Measurements from ENCODE around the gene AKR1C2.
A peak's percentile ranks its signal among the peaks of the same experiment; 100 is the strongest.
"Not testable (repeated sequence)": the region's sequence is repeated elsewhere in the genome, so short reads cannot be mapped to it uniquely, and the experiment has no call there.

AKR1C2 gene

GRCh38 chr10:5018134-5018533 is 14.5 kb upstream of the AKR1C2 start:
- no peak for DNase-seq (ENCODE audit: low read depth in 1 of 2, low spot score in 1 of 2)
- TF ChIP-seq JUND (IDR thresholded peaks at IDR 0.05; ENCODE audit: low read depth), result no peak
- in situ Hi-C loops (cut with HindIII; ENCODE audit: low pct_unique_long_range_greater_than_20kb, low sequenced_read_pairs), result no loop called here

- DNase-seq (ENCODE audit: low read depth in 1 of 2, low spot score in 1 of 2), result peak; percentile 25 to 53
Measured at GRCh38 chr10:5014936-5015335, 11.3 kb upstream of the AKR1C2 start.

GRCh38 chr10:5014200-5014910 is 10.7 kb upstream of the AKR1C2 start:
- DNase-seq (ENCODE audit: low read depth in 1 of 2, low spot score in 1 of 2); in situ Hi-C loops (cut with HindIII; ENCODE audit: low pct_unique_long_range_greater_than_20kb, low sequenced_read_pairs): not testable (repeated sequence)

More at GRCh38 chr10:5014936-5015335, 11.3 kb upstream of the AKR1C2 start:
- no peak for TF ChIP-seq JUND (IDR thresholded peaks at IDR 0.05; ENCODE audit: low read depth)
- in situ Hi-C loops (cut with HindIII; ENCODE audit: low pct_unique_long_range_greater_than_20kb, low sequenced_read_pairs), result no loop called here

- peak in 1 of 2 experiments; percentile 60 for DNase-seq (ENCODE audit: low read depth in 1 of 2, low spot score in 1 of 2)
- in situ Hi-C loops (cut with HindIII; ENCODE audit: low pct_unique_long_range_greater_than_20kb, low sequenced_read_pairs), result no loop called here
- TF ChIP-seq JUND (IDR thresholded peaks at IDR 0.05; ENCODE audit: low read depth), result no peak
Measured at GRCh38 chr10:5013385-5013784, 9.7 kb upstream of the AKR1C2 start.

GRCh38 chr10:5012595-5012994 is 8.9 kb upstream of the AKR1C2 start:
- DNase-seq (ENCODE audit: low read depth in 1 of 2, low spot score in 1 of 2), result no peak
- in situ Hi-C loops (cut with HindIII; ENCODE audit: low pct_unique_long_range_greater_than_20kb, low sequenced_read_pairs), result no loop called here

GRCh38 chr10:5011392-5011791 is 7.7 kb upstream of the AKR1C2 start:
- in situ Hi-C loops (cut with HindIII; ENCODE audit: low pct_unique_long_range_greater_than_20kb, low sequenced_read_pairs); DNase-seq (ENCODE audit: low read depth in 1 of 2, low spot score in 1 of 2): not testable (repeated sequence)

More at GRCh38 chr10:5012595-5012994, 8.9 kb upstream of the AKR1C2 start:
- TF ChIP-seq JUND (IDR thresholded peaks at IDR 0.05; ENCODE audit: low read depth), result no peak

GRCh38 chr10:5010043-5010442 is 6.4 kb upstream of the AKR1C2 start:
- in situ Hi-C loops (cut with HindIII; ENCODE audit: low pct_unique_long_range_greater_than_20kb, low sequenced_read_pairs), result not testable (repeated sequence)

GRCh38 chr10:5008857-5009548 is 5.3 kb upstream of the AKR1C2 start:
- in situ Hi-C loops (cut with HindIII; ENCODE audit: low pct_unique_long_range_greater_than_20kb, low sequenced_read_pairs), result not testable (repeated sequence)
- peak in 1 of 2 experiments; percentile 33 for DNase-seq (ENCODE audit: low read depth in 1 of 2, low spot score in 1 of 2)

More at GRCh38 chr10:5010043-5010442, 6.4 kb upstream of the AKR1C2 start:
- DNase-seq (ENCODE audit: low read depth in 1 of 2, low spot score in 1 of 2), result not testable (repeated sequence)

GRCh38 chr10:5004501-5004900 is 844 bp upstream of the AKR1C2 start:
- DNase-seq (ENCODE audit: low read depth in 1 of 2, low spot score in 1 of 2); in situ Hi-C loops (cut with HindIII; ENCODE audit: low pct_unique_long_range_greater_than_20kb, low sequenced_read_pairs): not testable (repeated sequence)

- DNase-seq (ENCODE audit: low read depth in 1 of 2, low spot score in 1 of 2); in situ Hi-C loops (cut with HindIII; ENCODE audit: low pct_unique_long_range_greater_than_20kb, low sequenced_read_pairs): not testable (repeated sequence)
Measured at GRCh38 chr10:5004030-5004385, 351 bp upstream of the AKR1C2 start.

- in situ Hi-C loops (cut with HindIII; ENCODE audit: low pct_unique_long_range_greater_than_20kb, low sequenced_read_pairs), result no loop called here
- no peak for TF ChIP-seq JUND (IDR thresholded peaks at IDR 0.05; ENCODE audit: low read depth)
- no peak for DNase-seq (ENCODE audit: low read depth in 1 of 2, low spot score in 1 of 2)
Measured at GRCh38 chr10:5002013-5002727, 1.5 kb downstream of the AKR1C2 start.

GRCh38 chr10:4998671-4999070 is 5.0 kb downstream of the AKR1C2 start:
- in situ Hi-C loops (cut with HindIII; ENCODE audit: low pct_unique_long_range_greater_than_20kb, low sequenced_read_pairs), result no loop called here
- TF ChIP-seq JUND (IDR thresholded peaks at IDR 0.05; ENCODE audit: low read depth), result no peak
- DNase-seq (ENCODE audit: low read depth in 1 of 2, low spot score in 1 of 2), result no peak

GRCh38 chr10:4994260-4994659 is 9.4 kb downstream of the AKR1C2 start:
- DNase-seq (ENCODE audit: low read depth in 1 of 2, low spot score in 1 of 2); in situ Hi-C loops (cut with HindIII; ENCODE audit: low pct_unique_long_range_greater_than_20kb, low sequenced_read_pairs): not testable (repeated sequence)

GRCh38 chr10:4992564-4992963 is 11.1 kb downstream of the AKR1C2 start:
- DNase-seq (ENCODE audit: low read depth in 1 of 2, low spot score in 1 of 2); in situ Hi-C loops (cut with HindIII; ENCODE audit: low pct_unique_long_range_greater_than_20kb, low sequenced_read_pairs): not testable (repeated sequence)

GRCh38 chr10:4991463-4991862 is 12.2 kb downstream of the AKR1C2 start:
- in situ Hi-C loops (cut with HindIII; ENCODE audit: low pct_unique_long_range_greater_than_20kb, low sequenced_read_pairs); DNase-seq (ENCODE audit: low read depth in 1 of 2, low spot score in 1 of 2): not testable (repeated sequence)
